ENCODE measurements around the gene ABHD13.

Gene ABHD13

DNA sequence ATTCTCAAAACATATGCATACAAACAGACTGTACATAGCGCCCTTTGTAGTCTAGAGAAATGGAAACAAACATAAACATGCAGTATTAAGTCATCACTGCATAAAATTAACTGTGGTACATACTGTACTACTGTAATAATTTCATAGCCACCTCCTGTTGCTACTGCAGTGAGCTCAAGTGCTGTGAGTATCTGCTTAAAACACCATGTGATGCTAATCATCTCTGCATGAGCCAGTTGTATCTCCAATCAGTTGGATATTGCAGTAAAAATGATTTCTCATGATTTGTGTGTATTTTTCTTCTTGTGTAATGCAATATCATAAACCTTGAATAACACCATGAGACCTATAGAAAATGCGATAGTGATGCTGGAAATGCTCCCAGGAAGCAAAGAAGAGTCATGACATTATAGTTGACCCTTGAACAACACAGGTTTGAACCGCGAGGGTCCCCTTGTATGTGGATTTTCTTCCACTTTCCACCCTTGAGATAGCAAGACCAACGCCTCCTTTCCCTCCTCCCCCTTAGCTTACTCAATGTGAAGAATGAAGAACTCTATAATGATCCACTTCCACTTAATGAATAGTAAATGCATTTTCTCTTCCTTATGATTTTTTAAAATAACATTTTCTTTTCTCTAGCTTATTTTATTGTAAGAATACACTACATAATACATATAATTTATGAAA lies 55.4 kb downstream of the ABHD13 start:
- Histone ChIP-seq H4K20me1 (ENCODE audit: insufficient read depth, low read length) (no peaks in the 10 kb centered on the region), H3K9me3 (replicated peaks; ENCODE audit: insufficient read depth, low read length) (no peaks in the 10 kb centered on the region), H3K4me2 (ENCODE audit: low read depth, low read length) (no peak overlapping the region), H3K79me2 (ENCODE audit: low read length) (no peaks in the 10 kb centered on the region), H3K27ac (ENCODE audit: low read length) (no peak overlapping the region), H3K36me3 (replicated peaks; ENCODE audit: insufficient read depth, low read length) (no peaks in the 10 kb centered on the region), H3K4me1 (ENCODE audit: low read length) (no peaks in the 10 kb centered on the region), H2AFZ (ENCODE audit: low read length) (no peak overlapping the region), H3K9me2 (replicated peaks; ENCODE audit: insufficient read depth, low read length) (no peaks in the 10 kb centered on the region), H3K9ac (ENCODE audit: low read length) (no peak overlapping the region), H3F3A (ENCODE audit: insufficient read depth, low read length) (peaks cover 18% of the 10 kb centered on the region), H3K4me3 (ENCODE audit: low read length) (no peak overlapping the region), H3K27me3 (replicated peaks; ENCODE audit: insufficient read depth, low read length) (no peaks in the 10 kb centered on the region)
- DNase-seq = no peak
- TF ChIP-seq EZH2phosphoT487 (IDR thresholded peaks at IDR 0.05; ENCODE audit: low read length) (no peak), EZH2 (optimal IDR thresholded peaks at IDR 0.05; ENCODE audit: low read depth, low read length) (no peak)
- TF ChIP-seq, protein P1, sequence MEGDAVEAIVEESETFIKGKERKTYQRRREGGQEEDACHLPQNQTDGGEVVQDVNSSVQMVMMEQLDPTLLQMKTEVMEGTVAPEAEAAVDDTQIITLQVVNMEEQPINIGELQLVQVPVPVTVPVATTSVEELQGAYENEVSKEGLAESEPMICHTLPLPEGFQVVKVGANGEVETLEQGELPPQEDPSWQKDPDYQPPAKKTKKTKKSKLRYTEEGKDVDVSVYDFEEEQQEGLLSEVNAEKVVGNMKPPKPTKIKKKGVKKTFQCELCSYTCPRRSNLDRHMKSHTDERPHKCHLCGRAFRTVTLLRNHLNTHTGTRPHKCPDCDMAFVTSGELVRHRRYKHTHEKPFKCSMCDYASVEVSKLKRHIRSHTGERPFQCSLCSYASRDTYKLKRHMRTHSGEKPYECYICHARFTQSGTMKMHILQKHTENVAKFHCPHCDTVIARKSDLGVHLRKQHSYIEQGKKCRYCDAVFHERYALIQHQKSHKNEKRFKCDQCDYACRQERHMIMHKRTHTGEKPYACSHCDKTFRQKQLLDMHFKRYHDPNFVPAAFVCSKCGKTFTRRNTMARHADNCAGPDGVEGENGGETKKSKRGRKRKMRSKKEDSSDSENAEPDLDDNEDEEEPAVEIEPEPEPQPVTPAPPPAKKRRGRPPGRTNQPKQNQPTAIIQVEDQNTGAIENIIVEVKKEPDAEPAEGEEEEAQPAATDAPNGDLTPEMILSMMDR (IDR thresholded peaks at IDR 0.05; ENCODE audit: low read length) = no peak

DNA sequence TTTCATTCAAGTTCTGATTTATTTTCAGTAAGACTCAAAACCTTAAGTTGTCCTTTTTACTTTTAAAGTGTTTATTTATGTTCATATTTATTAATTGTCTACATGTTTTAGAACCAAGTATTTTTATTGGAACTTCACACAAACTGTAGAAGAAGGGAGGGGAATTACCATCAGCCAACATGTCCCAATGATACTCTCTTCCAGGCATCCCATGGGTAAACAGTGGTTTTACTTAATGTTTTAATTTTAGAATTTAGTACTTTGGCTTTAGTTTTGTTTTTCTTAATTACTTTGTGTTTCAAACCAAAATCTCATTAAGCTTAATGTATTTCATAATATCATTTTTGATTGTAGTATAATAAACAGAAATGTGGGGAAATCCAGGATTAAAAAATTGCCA lies 56.5 kb downstream of the ABHD13 start:
- Histone ChIP-seq H3K9me2 (replicated peaks; ENCODE audit: insufficient read depth, low read length) (no peaks in the 10 kb centered on the region), H3K36me3 (replicated peaks; ENCODE audit: insufficient read depth, low read length) (no peaks in the 10 kb centered on the region), H3K27me3 (replicated peaks; ENCODE audit: insufficient read depth, low read length) (no peaks in the 10 kb centered on the region), H3K4me2 (ENCODE audit: low read depth, low read length) (no peak overlapping the region), H3K79me2 (ENCODE audit: low read length) (no peaks in the 10 kb centered on the region), H2AFZ (ENCODE audit: low read length) (no peak overlapping the region), H3K4me3 (ENCODE audit: low read length) (no peak overlapping the region), H4K20me1 (ENCODE audit: insufficient read depth, low read length) (no peaks in the 10 kb centered on the region), H3K9me3 (replicated peaks; ENCODE audit: insufficient read depth, low read length) (no peaks in the 10 kb centered on the region), H3K4me1 (ENCODE audit: low read length) (no peaks in the 10 kb centered on the region), H3K9ac (ENCODE audit: low read length) (no peak overlapping the region), H3F3A (ENCODE audit: insufficient read depth, low read length) (peaks cover 8% of the 10 kb centered on the region), H3K27ac (ENCODE audit: low read length) (no peak overlapping the region)
- DNase-seq = no peak
- TF ChIP-seq EZH2phosphoT487 (IDR thresholded peaks at IDR 0.05; ENCODE audit: low read length) = no peak

DNA sequence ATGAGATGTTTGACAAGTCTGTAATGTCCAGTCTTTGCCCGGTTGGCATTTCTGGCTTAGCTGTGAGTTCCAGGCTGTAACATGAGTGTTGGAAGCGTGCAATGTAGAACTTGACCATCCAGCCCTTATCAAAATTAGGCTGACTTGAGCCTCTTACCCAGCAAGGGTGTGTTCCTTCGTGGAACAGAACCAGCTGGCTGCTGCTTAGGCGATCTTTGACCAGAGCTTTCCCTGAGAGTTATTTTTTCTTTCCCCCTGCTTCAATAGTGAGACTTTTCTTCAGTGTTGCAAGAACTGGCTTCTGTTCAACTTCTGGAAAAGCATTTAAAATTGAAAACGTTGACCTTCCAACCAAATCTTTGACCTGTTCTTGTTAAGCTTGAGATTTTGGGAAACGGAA lies 57.9 kb downstream of the ABHD13 start:
- no peaks in the 10 kb centered on the region for H3K36me3 ChIP-seq (replicated peaks; ENCODE audit: insufficient read depth, low read length)
- TF ChIP-seq, protein P1 (IDR thresholded peaks at IDR 0.05; ENCODE audit: low read length) = no peak
- no peak for TF ChIP-seq EZH2phosphoT487 (IDR thresholded peaks at IDR 0.05; ENCODE audit: low read length)
- TF ChIP-seq EZH2 (optimal IDR thresholded peaks at IDR 0.05; ENCODE audit: low read depth, low read length) = no peak
- H3K27ac ChIP-seq (ENCODE audit: low read length) = no peak overlapping the region
- no peak overlapping the region for H3K9ac ChIP-seq (ENCODE audit: low read length)
- H3K27me3 ChIP-seq (replicated peaks; ENCODE audit: insufficient read depth, low read length) = no peaks in the 10 kb centered on the region
- no peaks in the 10 kb centered on the region for H3K9me3 ChIP-seq (replicated peaks; ENCODE audit: insufficient read depth, low read length)
- H3K4me1 ChIP-seq (ENCODE audit: low read length) = no peaks in the 10 kb centered on the region
- H3K9me2 ChIP-seq (replicated peaks; ENCODE audit: insufficient read depth, low read length) = no peaks in the 10 kb centered on the region
- H3K79me2 ChIP-seq (ENCODE audit: low read length) = no peaks in the 10 kb centered on the region
- H2AFZ ChIP-seq (ENCODE audit: low read length) = no peak overlapping the region
- no peak overlapping the region for H3K4me2 ChIP-seq (ENCODE audit: low read depth, low read length)
- H3K4me3 ChIP-seq (ENCODE audit: low read length) = no peak overlapping the region
- H4K20me1 ChIP-seq (ENCODE audit: insufficient read depth, low read length) = no peaks in the 10 kb centered on the region
- no peak for DNase-seq
- no peaks in the 10 kb centered on the region; the same call in 1 of the 2 replicates for H3F3A ChIP-seq (ENCODE audit: insufficient read depth, low read length)

DNA sequence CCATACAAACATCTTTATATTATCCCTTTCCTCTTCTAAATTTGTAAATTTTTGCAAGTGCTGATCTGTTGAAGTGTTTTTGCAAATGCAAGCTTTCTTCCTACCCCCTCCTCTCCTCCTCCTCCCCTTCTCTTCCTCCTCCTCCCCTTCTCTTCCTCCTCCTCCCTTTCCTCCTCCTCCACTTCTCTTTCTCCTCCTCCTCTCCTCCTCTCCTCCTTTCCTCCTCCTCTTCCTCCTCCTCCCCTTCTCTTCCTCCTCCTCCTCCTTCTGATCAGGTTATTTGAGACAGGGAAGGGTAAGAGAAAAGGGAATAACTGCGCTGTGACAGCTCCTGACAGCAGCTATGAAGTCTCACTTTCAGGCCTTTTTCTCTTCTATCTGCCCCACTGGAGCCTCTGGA lies 60.3 kb downstream of the ABHD13 start:
- no peak for TF ChIP-seq EZH2 (optimal IDR thresholded peaks at IDR 0.05; ENCODE audit: low read depth, low read length)
- TF ChIP-seq, protein P1 (IDR thresholded peaks at IDR 0.05; ENCODE audit: low read length) = no peak
- no peak for TF ChIP-seq EZH2phosphoT487 (IDR thresholded peaks at IDR 0.05; ENCODE audit: low read length)
- H2AFZ ChIP-seq (ENCODE audit: low read length) = no peak overlapping the region
- H3K36me3 ChIP-seq (replicated peaks; ENCODE audit: insufficient read depth, low read length) = no peaks in the 10 kb centered on the region
- H3K9me2 ChIP-seq (replicated peaks; ENCODE audit: insufficient read depth, low read length) = no peaks in the 10 kb centered on the region
- no peak overlapping the region for H3K4me2 ChIP-seq (ENCODE audit: low read depth, low read length)
- H3K9me3 ChIP-seq (replicated peaks; ENCODE audit: insufficient read depth, low read length) = no peaks in the 10 kb centered on the region
- no peak overlapping the region for H3K27ac ChIP-seq (ENCODE audit: low read length)
- no peak for DNase-seq
- H3K4me3 ChIP-seq (ENCODE audit: low read length) = no peak overlapping the region
- H4K20me1 ChIP-seq (ENCODE audit: insufficient read depth, low read length) = no peaks in the 10 kb centered on the region
- no peaks in the 10 kb centered on the region for H3F3A ChIP-seq (ENCODE audit: insufficient read depth, low read length)
- H3K4me1 ChIP-seq (ENCODE audit: low read length) = no peaks in the 10 kb centered on the region
- H3K27me3 ChIP-seq (replicated peaks; ENCODE audit: insufficient read depth, low read length) = no peaks in the 10 kb centered on the region
- no peak overlapping the region for H3K9ac ChIP-seq (ENCODE audit: low read length)
- no peaks in the 10 kb centered on the region for H3K79me2 ChIP-seq (ENCODE audit: low read length)

All from MM.1S (cell line).